HepG2 (cell line): ENCODE measurements around the gene XCL2. TPM values are rescaled to one million over a fixed set of nuclear protein-coding genes. Genes with fewer than 3 reads are reported as not detected.

Source experiments
- ATAC-seq: fragments of 200-7000 bp; cut with Tn5 transposase; 3 replicates; pipeline ENCODE4 v1.9.1; 2020; ENCODE audit warnings: mild to moderate bottlenecking, moderate library complexity
- BruUV-seq: library from RNA; stranded (reverse); fragments of 400-500 nt; replicated peaks from 2 replicates; lab custom pipeline; 2021; lab: Mats Ljungman, UMichigan
- CTCF ChIA-PET: fragments of 300-600 bp; formaldehyde crosslinking; extraction: SDS; loops from one replicate; lab custom pipeline; 2021; ENCODE audit warnings: low total read pairs, inconsistent platforms, low intra/inter-chr PET ratio; lab: Yijun Ruan, JAX
- POLR2A ChIA-PET: fragments of 350-600 bp; sonication (Branson Sonifier 250); formaldehyde crosslinking; loops from one replicate; lab custom pipeline; 2020; ENCODE audit warnings: antibody characterized with exemption, inconsistent platforms; lab: Yijun Ruan, JAX
- DNase-seq: peaks from one replicate; pipeline ENCODE4 v3.0.0-alpha.2; 2015; ENCODE audit warnings: low spot score
- FAIRE-seq: peaks from 3 replicates; lab custom pipeline; 2011; peaks lifted over from hg19 to GRCh38; lab: Jason Lieb, UNC
- H2AFZ ChIP-seq: one replicate; pipeline ENCODE4 v1.6.1; 2011; ENCODE audit warnings: low read length, inconsistent platforms
- H3K27ac ChIP-seq: fragments of 300-600 bp; 3 replicates; pipeline ENCODE4 v1.8.0; 2011; ENCODE audit warnings: mixed run types, mild to moderate bottlenecking, mixed read lengths, low read length, inconsistent platforms; ENCODE audit not compliant: insufficient read depth; ENCODE audit errors: extremely low read length
- H3K27me3 ChIP-seq, 2 experiments: fragments of 200-600 bp in 1 of 2; 2 replicates in 1 of 2; 3 replicates in 1 of 2; pipeline versions ENCODE4 v1.6.0 to v1.8.0; 2011; ENCODE audit warnings: low read length in 2 of 2, mild to moderate bottlenecking in 2 of 2, moderate library complexity in 2 of 2, inconsistent platforms in 1 of 2; ENCODE audit not compliant: insufficient read depth in 2 of 2, control insufficient read depth in 1 of 2
- H3K36me3 ChIP-seq, 2 experiments: fragments of 200-600 bp in 1 of 2; replicated peaks in 1 of 2; 2 replicates in 1 of 2; 3 replicates in 1 of 2; pipeline versions ENCODE4 v1.5.1 to v1.8.0; 2011; ENCODE audit warnings: low read length in 2 of 2, inconsistent platforms in 1 of 2; ENCODE audit not compliant: insufficient read depth in 2 of 2, control insufficient read depth in 1 of 2
- H3K4me1 ChIP-seq: 2 replicates; pipeline ENCODE4 v1.5.1; 2012; ENCODE audit warnings: low read length, inconsistent platforms; ENCODE audit not compliant: insufficient read depth
- H3K4me2 ChIP-seq: 2 replicates; pipeline ENCODE4 v1.6.0; 2011; ENCODE audit warnings: low read depth, low read length, inconsistent platforms
- H3K4me3 ChIP-seq, 3 experiments: fragments of 200-600 bp in 1 of 3; sonication (generic), shearing (Covaris generic) in 1 of 3; replicated peaks in 1 of 3; 2 replicates each; pipeline ENCODE4 v1.5.1; 2011 to 2016; ENCODE audit warnings: low read length in 3 of 3, inconsistent platforms in 2 of 3, low read depth in 2 of 3, mild to moderate bottlenecking in 2 of 3, control low read depth in 1 of 3, mixed read lengths in 1 of 3; ENCODE audit not compliant: insufficient read depth in 1 of 3
- H3K79me2 ChIP-seq: one replicate; pipeline ENCODE4 v1.6.1; 2011; ENCODE audit warnings: low read length, inconsistent platforms; ENCODE audit not compliant: insufficient read depth
- H3K9ac ChIP-seq: 2 replicates; pipeline ENCODE4 v1.6.0; 2011; ENCODE audit warnings: mild to moderate bottlenecking, low read depth, low read length, inconsistent platforms; ENCODE audit not compliant: insufficient read depth
- H3K9me3 ChIP-seq: 2 replicates; pipeline ENCODE4 v1.5.1; 2012; ENCODE audit warnings: mild to moderate bottlenecking, low read length
- H4K20me1 ChIP-seq: 2 replicates; pipeline ENCODE4 v1.6.0; 2011; ENCODE audit warnings: inconsistent platforms, mild to moderate bottlenecking, low read length, moderate library complexity; ENCODE audit not compliant: insufficient read depth
- EHMT2 ChIP-seq: fragments of 200-600 bp; sonication (generic); IDR thresholded peaks from 2 replicates; pipeline ENCODE4 v1.7.0; 2017; ENCODE audit warnings: antibody characterized with exemption, low read depth, low read length, borderline replicate concordance
- FOXA1 ChIP-seq, 2 experiments: fragments of 450-650 bp in 1 of 2; sonication (generic) in 1 of 2; formaldehyde crosslinking in 1 of 2; IDR thresholded peaks; 2 replicates each; pipeline versions ENCODE4 v1.4.0 to v1.6.1; 2016 to 2020; ENCODE audit warnings: missing genetic modification reagents in 1 of 2
- GFI1 ChIP-seq: sonication (generic); formaldehyde crosslinking; IDR thresholded peaks from 2 replicates; pipeline ENCODE4 v1.5.0; 2020; ENCODE audit warnings: missing genetic modification reagents, mild to moderate bottlenecking, borderline replicate concordance
- HNF4A ChIP-seq: sonication (generic); formaldehyde crosslinking; IDR thresholded peaks from 2 replicates; pipeline ENCODE4 v1.4.0; 2020; ENCODE audit warnings: missing genetic modification reagents
- HOMEZ ChIP-seq: IDR thresholded peaks from 2 replicates; pipeline ENCODE4 v1.6.1; 2016; ENCODE audit warnings: low read depth
- MAFG ChIP-seq: sonication (generic); formaldehyde crosslinking; IDR thresholded peaks from 2 replicates; pipeline ENCODE4 v1.5.1; 2020; ENCODE audit warnings: mild to moderate bottlenecking, missing genetic modification reagents
- SOX6 ChIP-seq, 2 experiments: fragments of 450-650 bp in 1 of 2; sonication (generic) in 1 of 2; formaldehyde crosslinking in 1 of 2; IDR thresholded peaks; 2 replicates each; pipeline versions ENCODE4 v1.4.0 to v1.6.1; 2017 to 2020; ENCODE audit warnings: antibody characterized with exemption in 1 of 2, mild to moderate bottlenecking in 1 of 2, missing genetic modification reagents in 1 of 2
- ZNF552 ChIP-seq: sonication (generic); formaldehyde crosslinking; IDR thresholded peaks from 2 replicates; pipeline ENCODE4 v1.9.0; 2022; ENCODE audit warnings: missing genetic modification reagents, mild to moderate bottlenecking, borderline replicate concordance
- ZNF709 ChIP-seq: sonication (generic); formaldehyde crosslinking; IDR thresholded peaks from 2 replicates; pipeline ENCODE4 v1.5.0; 2020; ENCODE audit warnings: mild to moderate bottlenecking, missing genetic modification reagents
- WGBS: methylation state at CpG from one replicate; pipeline ENCODE4 v1.1.6; 2017; ENCODE audit warnings: low lambda C conversion rate; 5-methylcytosine and 5-hydroxymethylcytosine counted together
- in situ Hi-C: cut with HindIII; loops from 2 replicates; pipeline ENCODE4 v1.10.0; 2017; ENCODE audit warnings: low pct_unique_long_range_greater_than_20kb; ENCODE audit not compliant: extremely low pct_ligation_motif_present
- intact Hi-C: fragments of 100-400 bp; cut with micrococcal nuclease; formaldehyde crosslinking; loops from one replicate; pipeline ENCODE4 v1.10.0; 2022; ENCODE audit not compliant: unreplicated experiment
- polyA plus RNA-seq, 8 experiments: library from polyadenylated mRNA; depleted of rRNA in 3 of 8; stranded (reverse) in 7 of 8; unstranded in 1 of 8; fragments of >200 nt; fragmentation: Illumina TruSeq in 4 of 8; extraction: Trizol in 4 of 8; gene quantifications; 2 replicates each; pipeline versions ENCODE4 v1.2.1 to v1.2.3, GENCODE V29; 2011 to 2016; ENCODE audit warnings: low read depth in 4 of 8, missing spikeins in 1 of 8, mixed read lengths in 1 of 8; ENCODE audit not compliant: insufficient read depth in 1 of 8
- total RNA-seq, 5 experiments: library from RNA; depleted of rRNA; stranded (reverse); fragments of >200 nt; fragmentation: Illumina TruSeq; extraction: Trizol; gene quantifications; 2 replicates each; pipeline ENCODE4 v1.2.3, GENCODE V29; 2016; ENCODE audit warnings: low read depth in 1 of 5

XCL2 gene
- total and polyA plus RNA-seq, 2 of the 13 experiments (the other 11 are each of a cell fraction or from before 2014, with no cell fraction given): 0.50 TPM; not detected in 1

- FAIRE-seq (no peak), DNase-seq (peak; percentile 18), ATAC-seq (no peak)
- H3K9me3 ChIP-seq: no peaks in the 10 kb centered on the region
- no peak overlapping the region for H3K4me3 ChIP-seq
- H4K20me1 ChIP-seq: no peaks in the 10 kb centered on the region
- H3K4me2 ChIP-seq: peak overlapping the region; percentile 21
- TF ChIP-seq HOMEZ (0 out of 2 replicates have a peak, but pooled peaks have one; percentile 31), GFI1 (no peak), ZNF709 (no peak), EHMT2 (peak; percentile 27; the same call in 1 of the 2 replicates), HNF4A (CRISPR knock-in tag) (peak; percentile 26), ZNF552 (no peak), SOX6 (IDR thresholded peaks at IDR 0.05) (no peak), SOX6 (CRISPR knock-in tag; IDR thresholded peaks at IDR 0.05) (0 out of 2 replicates have a peak, but pooled peaks have one; percentile 9), MAFG (CRISPR knock-in tag) (no peak), FOXA1 (IDR thresholded peaks at IDR 0.05) (no peak), FOXA1 (CRISPR knock-in tag; IDR thresholded peaks at IDR 0.05) (peak; percentile 10; the same call in 1 of the 2 replicates)
- H3K9ac ChIP-seq: no peak overlapping the region; the same call in 1 of the 2 replicates
- ChIA-PET POLR2A (no interaction called here), CTCF (no interaction called here)
- no peaks in the 10 kb centered on the region for H3K27me3 ChIP-seq
- H3K4me1 ChIP-seq: peaks cover 79% of the 10 kb centered on the region
- in situ Hi-C loops: no loop called here
- BruUV-seq: no TSS peak
- WGBS: 80% methylated on average over 5 of the region's 5 CpGs
- no peak overlapping the region for H2AFZ ChIP-seq
- peak overlapping the region; percentile 74 for H3K27ac ChIP-seq
- peaks cover 2% of the 10 kb centered on the region for H3K79me2 ChIP-seq
- H3K36me3 ChIP-seq: no peaks in the 10 kb centered on the region
- intact Hi-C loops: no loop called here
Measured at GRCh38 chr1:168553680-168554553, 10.1 kb upstream of the XCL2 start.
